Activated T-cell treated with anti-CD3 and anti-CD28 coated beads, Interleukin-2, amount 50 U/mL, for 1 hour (primary cell): ENCODE measurements around the gene THOP1.

Source experiments
- DNase-seq: peaks from one replicate; pipeline ENCODE4 v3.0.0-alpha.2; 2020

THOP1 gene

DNA sequence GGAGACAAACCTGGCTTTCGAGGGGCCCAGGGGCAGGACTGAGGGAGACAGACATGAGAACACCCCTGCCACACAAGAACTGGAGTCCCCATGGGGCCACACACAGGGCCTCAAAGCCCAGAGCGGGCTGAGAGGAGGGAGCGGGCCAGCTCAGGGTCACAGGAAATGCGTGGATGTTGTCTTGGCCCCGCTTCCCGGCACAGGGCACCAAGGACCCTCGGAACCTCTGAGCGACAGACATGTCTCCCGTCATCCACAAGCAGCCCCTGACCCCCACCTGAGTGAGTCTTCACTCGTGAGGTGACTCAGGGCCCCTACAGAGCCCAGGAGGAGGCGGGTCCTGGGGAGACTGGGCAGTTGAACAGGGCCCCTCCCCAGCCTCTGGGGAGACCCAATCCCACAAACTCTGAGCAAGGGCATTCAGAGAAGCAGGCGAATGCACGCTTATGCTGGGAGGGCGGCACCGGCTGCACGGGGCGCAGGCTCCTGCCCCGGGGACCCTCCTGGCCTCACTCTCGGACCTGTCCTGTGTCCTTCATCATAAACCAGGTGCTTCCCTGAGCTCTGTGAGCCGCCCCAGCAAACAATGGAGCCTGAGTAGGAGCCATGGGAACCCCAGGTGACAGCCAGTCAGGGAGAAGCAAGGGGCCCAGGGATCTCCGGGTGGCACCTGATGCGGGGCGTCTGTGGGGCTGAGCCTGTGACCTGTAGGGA is 22.4 kb upstream of the THOP1 start:
- no peak for DNase-seq

DNA sequence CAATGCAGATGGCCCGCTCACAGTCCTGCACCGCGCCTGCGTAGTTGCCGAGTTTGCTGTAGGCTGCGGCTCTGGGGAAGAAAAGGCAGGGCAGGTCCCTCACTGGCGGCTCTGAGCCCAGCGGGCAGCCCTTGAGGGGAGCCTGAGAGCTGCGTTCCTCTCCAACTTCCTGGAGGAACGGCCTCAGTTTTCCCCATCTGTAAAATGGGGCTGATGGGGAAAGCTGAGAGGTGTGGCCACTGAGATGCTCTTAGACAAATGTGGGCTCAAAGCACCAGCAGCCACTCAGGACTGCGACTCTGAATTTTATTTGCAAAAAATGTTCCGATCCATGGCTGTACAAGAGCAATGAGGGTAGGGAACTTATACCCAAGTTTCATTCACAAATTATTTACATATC is 21.6 kb upstream of the THOP1 start:
- no peak for DNase-seq

DNA sequence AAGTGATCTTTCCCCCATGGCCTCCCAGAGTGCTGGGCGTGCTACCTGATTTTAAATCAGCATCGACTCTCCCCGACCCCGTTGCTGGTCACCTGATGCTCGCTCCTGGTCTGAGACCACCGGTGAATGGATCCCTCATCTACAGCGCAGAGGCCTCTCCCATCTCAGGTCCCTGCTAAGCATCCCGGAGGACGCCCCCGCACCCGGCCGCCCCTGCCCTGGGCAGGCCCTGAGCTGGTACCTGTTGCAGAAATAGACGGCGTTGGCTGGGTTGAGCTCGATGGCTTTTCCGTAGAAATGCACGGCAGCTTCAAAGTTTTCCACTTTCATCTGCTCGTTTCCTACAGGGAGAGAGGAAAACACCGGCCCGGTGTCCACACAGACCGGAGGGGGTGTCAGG is 20.4 kb upstream of the THOP1 start:
- DNase-seq, result no peak

GRCh38 chr19:2765376-2765775 is 19.9 kb upstream of the THOP1 start:
- no peak for DNase-seq

- DNase-seq, result no peak
These were observed 18.5 kb upstream of the THOP1 start for GRCh38 chr19:2766594-2767372.

- DNase-seq, result no peak
These were observed 17.6 kb upstream of the THOP1 start for GRCh38 chr19:2767688-2768087.

- no peak for DNase-seq
These were observed 16.8 kb upstream of the THOP1 start for GRCh38 chr19:2768365-2769132.

- DNase-seq, result no peak
These were observed 16.1 kb upstream of the THOP1 start for GRCh38 chr19:2769218-2769617.

GRCh38 chr19:2770055-2771013 is 15.0 kb upstream of the THOP1 start:
- DNase-seq, result no peak

GRCh38 chr19:2771786-2772674 is 13.3 kb upstream of the THOP1 start:
- no peak for DNase-seq

GRCh38 chr19:2774083-2774679 is 11.1 kb upstream of the THOP1 start:
- no peak for DNase-seq

DNA sequence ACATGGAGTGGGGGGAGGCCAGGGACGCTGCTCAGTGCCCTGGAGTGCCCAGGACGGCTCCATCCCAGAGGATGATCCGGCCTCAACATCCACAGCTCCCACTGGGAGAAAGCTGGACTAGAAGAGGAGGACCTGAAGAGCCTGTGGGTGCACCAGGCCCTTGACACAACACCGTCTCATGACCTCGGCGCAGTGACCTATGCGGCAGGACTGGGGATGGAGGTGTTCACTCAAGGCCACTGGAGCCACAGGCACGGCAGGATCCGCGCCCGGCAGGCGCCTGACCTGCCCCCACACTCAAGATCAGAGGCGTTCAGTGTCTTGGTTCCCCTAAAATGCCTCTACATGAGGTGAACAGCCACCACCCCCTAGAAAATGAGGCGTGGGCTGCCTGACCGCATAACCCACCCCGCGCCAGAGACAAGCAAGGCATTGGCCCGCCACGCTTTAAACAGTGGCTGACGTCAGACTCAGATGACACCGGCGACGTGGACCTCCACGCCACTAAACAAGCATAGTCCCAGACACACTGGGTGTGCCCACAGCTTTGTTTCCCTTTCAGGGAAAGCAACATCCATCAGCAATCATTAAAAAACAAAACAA is 10.2 kb upstream of the THOP1 start:
- DNase-seq, result peak; percentile 29

DNA sequence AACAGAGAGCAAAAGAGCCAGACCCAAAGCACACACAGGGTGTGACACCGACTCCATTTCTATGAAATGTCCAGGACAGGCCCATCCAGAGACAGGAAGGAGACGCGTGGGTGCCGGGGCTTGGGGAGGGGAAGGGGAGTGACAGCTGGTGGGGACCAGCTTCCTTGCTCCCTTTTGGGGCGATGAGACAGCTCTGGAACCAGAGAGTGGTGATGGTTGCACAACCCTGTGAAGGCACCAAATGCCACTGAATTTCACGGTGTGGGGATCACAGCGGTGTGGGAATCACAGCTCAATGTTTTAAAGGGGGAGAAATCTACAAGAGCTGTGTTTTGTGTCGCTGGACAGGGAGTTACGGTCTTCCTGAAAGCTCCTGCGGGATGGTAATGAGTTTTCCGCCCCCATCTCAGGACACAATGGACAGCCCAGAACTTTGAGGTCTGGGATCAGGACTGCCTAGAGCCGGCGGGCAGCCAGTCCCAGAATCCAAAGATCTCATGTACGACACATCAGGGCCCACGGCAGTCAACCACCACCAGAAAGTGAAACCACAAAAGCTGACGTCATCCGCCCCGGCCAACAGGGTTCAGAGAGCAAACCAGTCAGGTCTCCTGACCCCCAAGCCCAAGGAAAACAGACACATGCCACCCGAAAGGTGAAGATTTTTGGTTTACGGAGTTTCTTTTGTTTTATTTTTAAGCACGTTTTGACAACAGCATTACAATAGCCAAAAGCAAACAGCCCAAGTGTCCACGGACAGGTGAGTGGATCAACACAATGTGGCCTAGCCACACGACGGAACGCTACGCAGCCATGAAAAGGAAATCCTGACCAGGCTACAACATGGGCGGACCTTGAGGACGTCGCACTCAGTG is 9.5 kb upstream of the THOP1 start:
- peak; percentile 68 for DNase-seq

DNA sequence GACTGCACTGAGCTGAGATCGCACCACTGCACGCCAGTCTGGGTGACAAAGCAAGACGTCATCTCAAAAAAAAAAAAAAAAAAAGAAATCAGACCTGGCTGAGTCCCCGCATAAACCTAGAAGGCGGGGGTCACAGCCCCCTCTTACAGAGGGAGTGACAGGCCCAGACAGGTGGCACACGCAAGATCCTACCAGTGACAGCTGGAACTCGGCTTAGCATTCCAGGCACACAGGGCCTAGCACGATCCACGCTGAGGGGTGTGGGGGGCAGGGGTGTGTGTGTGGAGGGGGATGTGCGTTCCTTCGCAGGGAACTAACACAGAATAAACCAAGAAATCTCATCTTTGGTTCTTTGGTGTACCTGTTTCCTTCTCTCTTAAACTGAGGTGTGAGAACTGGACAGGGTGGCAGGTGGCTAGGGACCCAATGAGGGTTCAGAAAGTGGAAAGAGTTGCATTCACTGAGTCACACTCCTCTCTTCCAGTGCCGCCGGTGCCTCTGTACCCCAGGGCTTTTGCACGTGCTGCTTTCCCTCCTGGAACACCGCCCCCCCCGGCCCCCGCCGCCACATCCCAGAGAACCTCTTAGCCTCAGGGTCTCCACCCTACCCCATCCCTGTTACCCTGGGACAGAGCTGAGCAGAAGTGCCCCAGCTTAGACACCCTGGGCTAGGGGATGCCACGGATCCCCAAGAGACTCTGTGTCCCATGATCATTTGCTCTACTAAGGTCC is 7.2 kb upstream of the THOP1 start:
- no peak for DNase-seq

- DNase-seq, result no peak
These were observed 6.1 kb upstream of the THOP1 start for GRCh38 chr19:2779121-2779740.

- no peak for DNase-seq
These were observed 5.0 kb upstream of the THOP1 start for GRCh38 chr19:2780284-2780683.

GRCh38 chr19:2782329-2782935 is 2.9 kb upstream of the THOP1 start:
- no peak for DNase-seq
